Endothelial cell of umbilical vein (primary cell): ENCODE measurements around the gene EPS15. TPM values are rescaled to one million over a fixed set of nuclear protein-coding genes. Genes with fewer than 3 reads are reported as not detected.

Experiments used
- BruUV-seq: library from RNA; stranded (reverse); fragments of 400-500 nt; replicated peaks from 2 replicates; lab custom pipeline; 2021; lab: Mats Ljungman, UMichigan
- CTCF ChIA-PET: fragments of 300-600, 350-600 bp; sonication (Branson Sonifier 250); formaldehyde crosslinking; loops from one replicate; lab custom pipeline; 2021; ENCODE audit warnings: antibody characterized with exemption, inconsistent platforms; lab: Charles Lee
- POLR2A ChIA-PET: fragments of 300-600, 350-600 bp; sonication (Branson Sonifier 250); formaldehyde crosslinking; loops from one replicate; lab custom pipeline; 2021; ENCODE audit warnings: antibody characterized with exemption, inconsistent platforms; lab: Charles Lee
- DNase-seq: peaks from one replicate; pipeline ENCODE4 v3.0.0-alpha.2; 2011; ENCODE audit warnings: low read depth, low spot score
- FAIRE-seq: peaks from 2 replicates; lab custom pipeline; 2011; peaks lifted over from hg19 to GRCh38; lab: Jason Lieb, UNC
- H2AFZ ChIP-seq: 2 replicates; pipeline ENCODE4 v1.6.0; 2012; ENCODE audit warnings: low read depth, low read length, control low read depth, inconsistent platforms
- H3K27ac ChIP-seq: 2 replicates; pipeline ENCODE4 v1.5.1; 2011; ENCODE audit warnings: low read depth, mild to moderate bottlenecking, control low read depth, low read length, moderate library complexity; ENCODE audit not compliant: insufficient read depth
- H3K27me3 ChIP-seq, 2 experiments: 2 replicates each; pipeline versions ENCODE4 v1.6.0 to v1.6.1; 2011; ENCODE audit warnings: low read length in 2 of 2, mixed read lengths in 1 of 2; ENCODE audit not compliant: control insufficient read depth in 2 of 2, insufficient read depth in 2 of 2
- H3K36me3 ChIP-seq, 2 experiments: 2 replicates in 1 of 2; 3 replicates in 1 of 2; pipeline ENCODE4 v1.5.1; 2011; ENCODE audit warnings: low read length in 2 of 2, mild to moderate bottlenecking in 1 of 2, moderate library complexity in 1 of 2; ENCODE audit not compliant: control insufficient read depth in 2 of 2, insufficient read depth in 2 of 2; ENCODE audit errors: extremely low read depth in 1 of 2
- H3K4me1 ChIP-seq: 3 replicates; pipeline ENCODE4 v1.5.1; 2011; ENCODE audit warnings: mild to moderate bottlenecking, low read length; ENCODE audit not compliant: control insufficient read depth, insufficient read depth; ENCODE audit errors: extremely low read depth
- H3K4me2 ChIP-seq: 2 replicates; pipeline ENCODE4 v1.6.1; 2011; ENCODE audit warnings: low read length, control low read depth, mixed read lengths; ENCODE audit not compliant: insufficient read depth
- H3K4me3 ChIP-seq, 3 experiments: fragments of 200-600 bp in 1 of 3; sonication (generic), shearing (Covaris generic) in 1 of 3; replicated peaks in 1 of 3; 2 replicates each; pipeline ENCODE4 v1.5.1; 2011 to 2016; ENCODE audit warnings: control low read depth in 3 of 3, low read length in 3 of 3, mild to moderate bottlenecking in 2 of 3, inconsistent platforms in 1 of 3, low read depth in 1 of 3, moderate library complexity in 1 of 3; ENCODE audit not compliant: insufficient read depth in 1 of 3
- H3K79me2 ChIP-seq: 2 replicates; pipeline ENCODE4 v1.6.0; 2012; ENCODE audit warnings: low read length, inconsistent platforms; ENCODE audit not compliant: control insufficient read depth, insufficient read depth
- H3K9ac ChIP-seq: replicated peaks from 2 replicates; pipeline ENCODE3; 2011; ENCODE audit warnings: low read length, control low read depth; ENCODE audit not compliant: insufficient read depth; ENCODE audit errors: extremely low read depth
- H3K9me1 ChIP-seq: replicated peaks from 3 replicates; pipeline ENCODE4 v1.6.0; 2011; ENCODE audit warnings: mild to moderate bottlenecking, low read length; ENCODE audit not compliant: control insufficient read depth, insufficient read depth; ENCODE audit errors: extremely low read depth
- H3K9me3 ChIP-seq: replicated peaks from 2 replicates; pipeline ENCODE4 v1.5.1; 2012; ENCODE audit warnings: low read length, inconsistent platforms; ENCODE audit not compliant: control insufficient read depth, insufficient read depth
- H4K20me1 ChIP-seq: replicated peaks from 2 replicates; pipeline ENCODE3; 2011; ENCODE audit warnings: mild to moderate bottlenecking, low read length; ENCODE audit not compliant: control insufficient read depth, insufficient read depth; ENCODE audit errors: extremely low read depth
- EZH2 ChIP-seq: IDR thresholded peaks from 2 replicates; pipeline ENCODE4 v1.6.1; 2012; ENCODE audit warnings: borderline replicate concordance, low read depth, mild to moderate bottlenecking, moderate library complexity, low read length, inconsistent platforms; ENCODE audit not compliant: severe bottlenecking
- FOS ChIP-seq: IDR thresholded peaks from 2 replicates; pipeline ENCODE4 v1.6.1; 2011; ENCODE audit warnings: mild to moderate bottlenecking, low read length, moderate library complexity, borderline replicate concordance; ENCODE audit not compliant: insufficient read depth
- GATA2 ChIP-seq: IDR thresholded peaks from 2 replicates; pipeline ENCODE4 v1.7.0; 2011; ENCODE audit warnings: low read depth, mild to moderate bottlenecking, moderate library complexity, mixed read lengths, low read length; ENCODE audit not compliant: insufficient read length, insufficient read depth
- JUN ChIP-seq: IDR thresholded peaks from 2 replicates; pipeline ENCODE4 v1.6.1; 2011; ENCODE audit warnings: borderline replicate concordance, low read depth; ENCODE audit not compliant: insufficient read length, insufficient read depth
- MAX ChIP-seq: IDR thresholded peaks from 2 replicates; pipeline ENCODE4 v1.6.1; 2011; ENCODE audit not compliant: insufficient read depth, insufficient read length
- MYC ChIP-seq: IDR thresholded peaks from one replicate; pipeline ENCODE4 v1.6.1; 2011; ENCODE audit warnings: mild to moderate bottlenecking, low read depth, low read length
- POLR2A ChIP-seq: IDR thresholded peaks from 2 replicates; pipeline ENCODE4 v1.6.1; 2012; ENCODE audit warnings: low read depth, mild to moderate bottlenecking, control low read depth, low read length
- POLR2AphosphoS5 ChIP-seq: IDR thresholded peaks from 2 replicates; pipeline ENCODE4 v1.6.1; 2012; ENCODE audit warnings: low read depth, mild to moderate bottlenecking, control low read depth, low read length, moderate library complexity; ENCODE audit not compliant: insufficient read depth
- dilution Hi-C: fragments of 300-500 bp; cut with MboI; formaldehyde crosslinking; loops from one replicate; pipeline ENCODE4 v1.15.0; 2019; ENCODE audit warnings: low sequenced_read_pairs; ENCODE audit not compliant: extremely low pct_ligation_motif_present
- intact Hi-C: fragments of 100-400 bp; cut with micrococcal nuclease; formaldehyde crosslinking; loops from one replicate; pipeline ENCODE4 v1.10.0; 2022
- polyA plus RNA-seq, 4 experiments: library from polyadenylated mRNA; depleted of rRNA in 3 of 4; stranded (reverse) in 3 of 4; unstranded in 1 of 4; fragments of >200 nt; gene quantifications; 2 replicates each; pipeline versions ENCODE4 v1.2.1 to v1.2.3, GENCODE V29; 2011 to 2012; ENCODE audit warnings: missing spikeins in 1 of 4
- total RNA-seq: library from RNA; stranded (reverse); gene quantifications from 2 replicates; pipeline ENCODE4 v1.2.3, GENCODE V29; 2021
- TF ChIP-seq, protein P1 (sequence below), 2 donors: IDR thresholded peaks; 1 replicate in 1 of 2; 2 replicates in 1 of 2; pipeline ENCODE4 v1.5.1; 2011; ENCODE audit warnings: low read length in 2 of 2, mild to moderate bottlenecking in 2 of 2, moderate library complexity in 2 of 2, control low read depth in 1 of 2, inconsistent platforms in 1 of 2, low read depth in 1 of 2; ENCODE audit not compliant: insufficient read depth in 1 of 2; ENCODE audit errors: extremely low read depth in 1 of 2

The EPS15 gene
- total and polyA plus RNA-seq, 2 donors (not counting 3 experiments of a cell fraction or from before 2014, with no cell fraction given), result 15.4 to 44.8 TPM

DNA sequence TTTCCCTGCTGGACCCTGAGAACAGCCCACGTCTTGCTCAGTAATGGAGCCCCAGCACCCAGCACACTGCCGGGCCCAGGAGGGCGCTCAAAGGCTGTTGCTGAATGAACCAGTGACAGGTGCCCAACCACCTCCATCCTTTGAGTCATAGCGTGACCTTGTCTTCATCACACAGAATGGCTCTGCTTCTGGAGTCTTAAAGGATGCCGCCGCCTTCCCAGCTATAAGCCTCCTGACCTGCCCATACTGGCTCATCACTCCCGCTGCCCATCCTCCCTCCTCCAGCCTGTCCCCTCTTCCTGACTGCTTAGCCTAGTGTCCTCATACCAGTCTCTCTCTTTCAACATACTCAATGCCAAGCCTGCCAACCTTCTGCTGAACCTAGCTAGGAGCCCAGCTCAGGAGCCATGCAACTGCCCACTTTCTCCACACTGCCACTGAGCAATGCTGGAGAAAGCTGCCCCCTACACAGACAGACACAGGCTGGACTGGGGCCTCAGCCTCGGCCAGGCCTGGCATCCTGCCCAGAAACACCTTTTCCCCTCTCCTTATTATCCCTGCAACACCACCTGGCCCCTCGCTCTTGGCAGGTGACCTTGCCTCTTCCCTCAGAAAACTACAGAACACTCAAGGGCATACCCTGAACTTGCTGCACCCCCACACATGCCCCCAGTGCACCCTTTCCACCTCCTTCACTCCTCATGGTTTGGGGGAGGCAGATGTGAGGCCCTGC is 202.8 kb downstream of the EPS15 start:
- no peak overlapping the region for H3K4me3 ChIP-seq
- FAIRE-seq (no peak), DNase-seq (no peak)
- H4K20me1 ChIP-seq, result no peaks in the 10 kb centered on the region
- no peak overlapping the region for H3K27ac ChIP-seq
- intact Hi-C loops (no loop called here), dilution Hi-C loops (no loop called here)
- H3K9ac ChIP-seq, result no peak overlapping the region
- no peak overlapping the region for H3K4me2 ChIP-seq
- no peaks in the 10 kb centered on the region for H3K9me3 ChIP-seq
- ChIA-PET CTCF (no interaction called here), POLR2A (no interaction called here)
- H3K9me1 ChIP-seq, result no peaks in the 10 kb centered on the region
- H3K79me2 ChIP-seq, result no peaks in the 10 kb centered on the region
- H3K4me1 ChIP-seq, result peaks cover 27% of the 10 kb centered on the region
- no TSS peak for BruUV-seq
- H2AFZ ChIP-seq, result no peak overlapping the region
- no peaks in the 10 kb centered on the region for H3K36me3 ChIP-seq
- TF ChIP-seq GATA2 (no peak), MAX (no peak), FOS (no peak), POLR2AphosphoS5 (no peak), EZH2 (no peak), POLR2A (no peak), MYC (no peak), JUN (no peak)
- TF ChIP-seq, protein P1, sequence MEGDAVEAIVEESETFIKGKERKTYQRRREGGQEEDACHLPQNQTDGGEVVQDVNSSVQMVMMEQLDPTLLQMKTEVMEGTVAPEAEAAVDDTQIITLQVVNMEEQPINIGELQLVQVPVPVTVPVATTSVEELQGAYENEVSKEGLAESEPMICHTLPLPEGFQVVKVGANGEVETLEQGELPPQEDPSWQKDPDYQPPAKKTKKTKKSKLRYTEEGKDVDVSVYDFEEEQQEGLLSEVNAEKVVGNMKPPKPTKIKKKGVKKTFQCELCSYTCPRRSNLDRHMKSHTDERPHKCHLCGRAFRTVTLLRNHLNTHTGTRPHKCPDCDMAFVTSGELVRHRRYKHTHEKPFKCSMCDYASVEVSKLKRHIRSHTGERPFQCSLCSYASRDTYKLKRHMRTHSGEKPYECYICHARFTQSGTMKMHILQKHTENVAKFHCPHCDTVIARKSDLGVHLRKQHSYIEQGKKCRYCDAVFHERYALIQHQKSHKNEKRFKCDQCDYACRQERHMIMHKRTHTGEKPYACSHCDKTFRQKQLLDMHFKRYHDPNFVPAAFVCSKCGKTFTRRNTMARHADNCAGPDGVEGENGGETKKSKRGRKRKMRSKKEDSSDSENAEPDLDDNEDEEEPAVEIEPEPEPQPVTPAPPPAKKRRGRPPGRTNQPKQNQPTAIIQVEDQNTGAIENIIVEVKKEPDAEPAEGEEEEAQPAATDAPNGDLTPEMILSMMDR (IDR thresholded peaks at IDR 0.05; ENCODE audit: extremely low read depth in 1 of 2, insufficient read depth in 1 of 2, low read depth in 1 of 2, low read length in 2 of 2), result no peak
- H3K27me3 ChIP-seq, result no peaks in the 10 kb centered on the region
